LHCN-M2 (cell line): ENCODE data around the gene RABGAP1. TPM values are rescaled to one million over a fixed set of nuclear protein-coding genes. Genes with fewer than 3 reads are reported as not detected.

Experiments
- DNase-seq: peaks from one replicate; pipeline ENCODE4 v3.0.0-alpha.2; 2012; ENCODE audit warnings: low read depth
- total RNA-seq: library from RNA; depleted of rRNA; stranded (reverse); fragments of >200 nt; gene quantifications from 2 replicates; pipeline ENCODE4 v1.2.3, GENCODE V29; 2014

Gene RABGAP1
- total RNA-seq, 1 experiment from 2014 or later = 28.8 TPM

GRCh38 chr9:123081824-123082223, 141.0 kb downstream of the RABGAP1 start:
- DNase-seq = peak; percentile 40

GRCh38 chr9:123083680-123084079, 142.9 kb downstream of the RABGAP1 start:
- no peak for DNase-seq

- DNase-seq = no peak
Measured at GRCh38 chr9:123084256-123084655, 143.4 kb downstream of the RABGAP1 start.

- no peak for DNase-seq
Measured at GRCh38 chr9:123085916-123086315, 145.1 kb downstream of the RABGAP1 start.

- DNase-seq = no peak
Measured at GRCh38 chr9:123087359-123087888, 146.6 kb downstream of the RABGAP1 start.

- no peak for DNase-seq
Measured at GRCh38 chr9:123089040-123089439, 148.2 kb downstream of the RABGAP1 start.

GRCh38 chr9:123089790-123090189, 149.0 kb downstream of the RABGAP1 start:
- no peak for DNase-seq

- DNase-seq = no peak
Measured at GRCh38 chr9:123090198-123090896, 149.5 kb downstream of the RABGAP1 start.

- no peak for DNase-seq
Measured at GRCh38 chr9:123090956-123091355, 150.1 kb downstream of the RABGAP1 start.

GRCh38 chr9:123091459-123091858, 150.6 kb downstream of the RABGAP1 start:
- DNase-seq = no peak

GRCh38 chr9:123093141-123093540, 152.3 kb downstream of the RABGAP1 start:
- peak; percentile 54 for DNase-seq

GRCh38 chr9:123096987-123097386, 156.2 kb downstream of the RABGAP1 start:
- DNase-seq = no peak

GRCh38 chr9:123097430-123098095, 156.7 kb downstream of the RABGAP1 start:
- no peak for DNase-seq

- DNase-seq = no peak
Measured at GRCh38 chr9:123098096-123098459, 157.3 kb downstream of the RABGAP1 start.

- no peak for DNase-seq
Measured at GRCh38 chr9:123099042-123099441, 158.2 kb downstream of the RABGAP1 start.

- DNase-seq = no peak
Measured at GRCh38 chr9:123099548-123099947, 158.7 kb downstream of the RABGAP1 start.

- DNase-seq = no peak
Measured at GRCh38 chr9:123102375-123103113, 161.7 kb downstream of the RABGAP1 start.

GRCh38 chr9:123104807-123105206, 164.0 kb downstream of the RABGAP1 start:
- DNase-seq = no peak

- DNase-seq = no peak
Measured at GRCh38 chr9:123105490-123105889, 164.7 kb downstream of the RABGAP1 start.

- DNase-seq = no peak
Measured at GRCh38 chr9:123107639-123108285, 166.9 kb downstream of the RABGAP1 start.

- DNase-seq = peak; percentile 30
Measured at GRCh38 chr9:123108976-123109375, 168.2 kb downstream of the RABGAP1 start.
